ENCODE measurements around the gene SMCR8.

- TF ChIP-seq ZNF274 (CRISPR knock-in tag; IDR thresholded peaks at IDR 0.05): no peak
- TF ChIP-seq REST (IDR thresholded peaks at IDR 0.05; ENCODE audit: borderline replicate concordance in 1 of 2, low read depth in 1 of 2, low read length in 2 of 2): no peak
- no peak for TF ChIP-seq ZSCAN30 (CRISPR knock-in tag; IDR thresholded peaks at IDR 0.05)
- no peak for TF ChIP-seq BRCA1 (CRISPR knock-in tag; IDR thresholded peaks at IDR 0.05)
- TF ChIP-seq POLR2AphosphoS5 (IDR thresholded peaks at IDR 0.05; ENCODE audit: low read depth, low read length): no peak
- TF ChIP-seq ZBTB1 (CRISPR knock-in tag; IDR thresholded peaks at IDR 0.05; ENCODE audit: borderline replicate concordance): no peak
- TF ChIP-seq DMAP1 (CRISPR knock-in tag; IDR thresholded peaks at IDR 0.05): no peak
- TF ChIP-seq ZNF326 (CRISPR knock-in tag; IDR thresholded peaks at IDR 0.05; ENCODE audit: borderline replicate concordance): no peak
- no peak for TF ChIP-seq TAF1 (CRISPR knock-in tag; IDR thresholded peaks at IDR 0.05)
- TF ChIP-seq ESRRA (CRISPR knock-in tag; IDR thresholded peaks at IDR 0.05; ENCODE audit: low read depth): no peak
- no peak for TF ChIP-seq ZNF24 (IDR thresholded peaks at IDR 0.05)
- no peak for TF ChIP-seq RAD21 (CRISPR knock-in tag; IDR thresholded peaks at IDR 0.05)
- no peak for TF ChIP-seq CTCF (CRISPR knock-in tag; IDR thresholded peaks at IDR 0.05)
- TF ChIP-seq SIN3A (IDR thresholded peaks at IDR 0.05; ENCODE audit: borderline replicate concordance, low read depth, low read length): no peak
Measured at GRCh38 chr17:18331879-18332278, 16.8 kb downstream of the SMCR8 start.
